DOHH2 (cell line): ENCODE measurements around the gene NPAS2.

Source experiments
- CTCF ChIP-seq: fragments of 200-600 bp; sonication (generic); IDR thresholded peaks from one replicate; pipeline ENCODE4 v1.5.1; 2014; ENCODE audit warnings: antibody characterized with exemption, mild to moderate bottlenecking, low read depth, low read length; ENCODE audit not compliant: poor library complexity, severe bottlenecking
- EZH2phosphoT487 ChIP-seq: fragments of 200-600 bp; sonication (generic); IDR thresholded peaks from 2 replicates; pipeline ENCODE4 v1.6.1; 2017; ENCODE audit warnings: borderline replicate concordance, mild to moderate bottlenecking, antibody characterized with exemption, low read length, moderate library complexity, mixed read lengths

- TF ChIP-seq CTCF = no peak
- no peak for TF ChIP-seq EZH2phosphoT487
These were observed 87.9 kb downstream of the NPAS2 start for GRCh38 chr2:100907832-100908231.
